WI38 (cell line): Measurements from ENCODE around the gene TMEM126A.

Experiments
- H3K4me3 ChIP-seq: 2 replicates; pipeline ENCODE4 v1.5.1; 2011; ENCODE audit warnings: low read depth, mild to moderate bottlenecking, control low read depth, low read length
- CTCF ChIP-seq: IDR thresholded peaks from 2 replicates; pipeline ENCODE4 v1.5.1; 2012; ENCODE audit warnings: low read depth, mild to moderate bottlenecking, control low read depth, low read length

The TMEM126A gene

GRCh38 chr11:85685820-85686459 lies 38.2 kb downstream of the TMEM126A start, which contains the start of gene CCDC89:
Gene CCDC89 (minus strand): TSS chr11:85686195. CDS start chr11:85686130, 65 bp downstream.
- no peak for TF ChIP-seq CTCF
- H3K4me3 ChIP-seq, result peak within 1 kb of the TSS; percentile 70

- no peak overlapping the region for H3K4me3 ChIP-seq
Observed at GRCh38 chr11:85694385-85694980, 46.7 kb downstream of the TMEM126A start.

GRCh38 chr11:85695546-85695945 lies 47.8 kb downstream of the TMEM126A start:
- TF ChIP-seq CTCF, result no peak
- no peak overlapping the region for H3K4me3 ChIP-seq

More at GRCh38 chr11:85694385-85694980, 46.7 kb downstream of the TMEM126A start:
- peak; percentile 8; the same call in 1 of the 2 replicates for TF ChIP-seq CTCF

- TF ChIP-seq CTCF, result no peak
- H3K4me3 ChIP-seq, result no peak overlapping the region
Observed at GRCh38 chr11:85697747-85698146, 50.0 kb downstream of the TMEM126A start.

- no peak for TF ChIP-seq CTCF
- no peak overlapping the region for H3K4me3 ChIP-seq
Observed at GRCh38 chr11:85698195-85698594, 50.4 kb downstream of the TMEM126A start.

GRCh38 chr11:85699957-85700741 lies 52.4 kb downstream of the TMEM126A start:
- no peak overlapping the region for H3K4me3 ChIP-seq
- TF ChIP-seq CTCF, result no peak

- no peak for TF ChIP-seq CTCF
- H3K4me3 ChIP-seq, result no peak overlapping the region
Observed at GRCh38 chr11:85704967-85705366, 57.2 kb downstream of the TMEM126A start.
